ENCODE results near the gene GSTCD.
"Not testable (repeated sequence)": the region's sequence is repeated elsewhere in the genome, so short reads cannot be mapped to it uniquely, and the experiment has no call there.

Gene GSTCD

DNA sequence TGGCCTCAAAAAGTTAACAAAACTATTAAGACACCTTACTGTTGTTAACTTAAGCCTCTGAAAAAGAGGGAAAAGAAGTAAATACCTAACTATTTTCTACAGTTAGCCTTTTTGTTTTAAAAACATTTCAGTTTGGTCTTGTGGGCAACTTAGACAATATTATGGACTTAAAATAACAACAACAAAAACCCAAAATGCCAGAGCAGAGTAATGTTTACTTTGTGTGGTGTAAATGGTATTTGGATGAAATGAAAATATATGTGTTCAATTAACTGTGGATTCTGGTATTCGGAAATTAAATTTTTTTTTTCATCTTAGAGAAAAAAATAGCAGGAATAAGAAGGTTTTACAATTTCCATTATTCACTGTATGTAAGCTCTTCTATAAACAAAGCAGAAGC, 107.1 kb downstream of the GSTCD start:
- no peak for DNase-seq

DNA sequence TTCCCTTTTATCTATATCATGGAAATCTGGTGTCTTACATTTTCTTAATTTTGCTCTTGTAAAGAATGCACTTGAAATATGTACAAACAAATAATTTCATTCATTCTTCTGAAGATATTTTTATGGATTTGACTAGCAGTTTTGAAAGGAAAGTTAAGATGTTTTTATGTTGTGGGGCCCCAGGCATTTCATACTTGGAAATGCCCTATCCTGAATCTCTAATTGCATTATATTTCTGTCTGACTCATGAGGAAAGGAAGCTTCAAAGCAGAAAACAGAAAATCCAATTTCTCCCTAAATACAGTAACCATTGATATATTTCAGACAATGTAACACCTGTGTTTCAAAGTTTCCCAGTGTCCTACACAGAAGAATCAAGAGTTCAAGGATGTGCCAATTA, 113.5 kb downstream of the GSTCD start:
- DNase-seq = no peak

- no peak for DNase-seq
Observed at GRCh38 chr4:105828074-105828473, 119.5 kb downstream of the GSTCD start.

DNA sequence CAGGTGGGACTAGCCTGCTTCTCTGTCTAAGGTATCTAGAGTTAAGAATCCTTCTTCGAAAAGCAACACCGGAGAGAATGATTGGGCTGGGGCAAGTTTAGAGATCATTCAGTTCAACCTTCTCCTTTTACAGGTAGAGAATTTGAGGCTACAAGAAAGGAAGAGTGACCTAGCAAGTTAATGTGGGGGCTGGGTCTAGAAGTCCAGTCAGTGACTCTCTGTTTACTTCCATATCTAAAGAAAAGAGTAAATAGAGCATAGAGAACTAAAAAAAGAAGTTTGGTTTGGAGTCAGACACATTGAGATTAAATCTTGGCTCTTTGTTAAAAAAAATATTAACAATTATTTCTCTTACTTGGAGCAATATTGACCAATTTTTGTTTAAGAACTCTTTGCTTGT, 122.6 kb downstream of the GSTCD start:
- no peak for DNase-seq

- no peak for DNase-seq
Observed at GRCh38 chr4:105835177-105835576, 126.6 kb downstream of the GSTCD start.

GRCh38 chr4:105836537-105836936, 128.0 kb downstream of the GSTCD start:
- DNase-seq = no peak

GRCh38 chr4:105837037-105837436, 128.5 kb downstream of the GSTCD start:
- DNase-seq = no peak

DNA sequence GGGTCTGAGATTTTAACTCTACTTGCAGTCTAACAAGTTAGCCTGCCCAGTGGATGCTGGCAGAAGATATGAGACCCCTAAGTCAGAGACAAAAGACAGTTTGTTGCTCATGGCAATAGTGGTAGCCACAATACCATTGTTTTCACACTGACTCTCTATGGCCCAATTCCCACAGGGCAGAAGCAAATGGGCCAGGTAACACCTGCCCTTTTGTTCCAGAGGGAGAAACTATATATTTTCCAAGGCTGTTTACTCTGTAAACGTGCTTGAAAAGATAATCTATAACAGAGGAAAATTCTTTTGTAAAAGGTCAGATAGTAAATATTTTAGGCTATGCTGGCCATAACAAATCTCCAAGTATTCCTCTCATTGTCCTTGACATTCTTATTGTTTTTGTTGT, 129.5 kb downstream of the GSTCD start:
- DNase-seq = no peak

- no peak for DNase-seq
Observed at GRCh38 chr4:105840426-105841174, 132.0 kb downstream of the GSTCD start.

DNA sequence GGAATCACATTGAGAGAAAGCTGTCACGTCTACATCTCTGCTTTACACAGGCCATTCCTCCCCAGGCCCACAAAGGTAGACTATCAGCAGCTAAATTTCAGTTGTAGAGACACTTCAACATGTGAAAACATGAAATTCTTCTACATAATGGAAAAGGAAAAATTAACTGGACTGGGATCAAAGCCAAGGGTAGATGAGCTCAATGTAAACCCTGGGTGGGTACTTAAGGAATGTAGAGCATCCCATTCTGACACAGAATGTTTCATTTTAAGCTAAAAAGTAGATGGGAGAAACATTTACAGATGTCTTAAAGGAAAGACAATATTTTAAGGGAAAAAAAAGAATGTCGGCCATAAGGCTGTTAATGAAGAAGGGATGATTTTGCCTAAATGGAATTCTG, 135.4 kb downstream of the GSTCD start:
- no peak for DNase-seq

DNA sequence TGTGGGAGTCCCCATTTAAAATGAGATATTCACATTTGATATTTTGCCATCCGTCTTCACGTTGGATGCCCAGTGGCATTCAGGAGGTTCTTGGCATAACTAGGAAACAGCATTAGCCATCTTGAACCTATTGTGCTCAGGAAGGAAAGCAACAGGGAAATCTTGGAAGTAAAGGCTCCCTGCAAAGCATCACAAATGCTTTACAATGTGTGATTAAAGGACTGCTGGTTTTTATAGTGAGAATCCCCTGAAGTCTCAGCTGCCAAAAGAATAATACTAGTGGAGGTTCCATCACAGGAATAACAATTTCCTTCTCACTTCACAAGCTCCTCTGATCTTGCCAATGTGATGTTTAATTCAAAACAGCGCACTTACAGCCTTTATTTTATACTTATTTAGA, 137.0 kb downstream of the GSTCD start:
- DNase-seq = no peak

GRCh38 chr4:105848359-105848758, 139.8 kb downstream of the GSTCD start:
- not testable (repeated sequence) for DNase-seq

DNA sequence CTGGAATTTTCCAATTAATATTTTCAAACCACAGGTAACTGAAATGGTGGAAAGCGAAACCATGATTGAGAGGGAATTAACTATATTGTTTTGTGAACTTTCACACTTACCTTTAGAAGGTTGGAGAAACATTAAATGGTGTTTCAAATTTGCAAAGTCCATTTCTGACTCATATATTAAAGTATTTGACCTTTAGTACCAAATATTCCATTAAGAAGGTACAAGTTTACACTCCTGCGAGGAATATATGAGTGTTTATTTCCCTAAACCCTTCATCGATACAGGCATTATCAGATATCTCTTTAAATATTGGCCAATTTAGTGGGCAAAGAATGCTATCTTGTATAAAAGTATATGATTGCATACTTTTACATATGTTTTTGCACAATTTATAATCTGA, 142.6 kb downstream of the GSTCD start:
- no peak for DNase-seq

- DNase-seq = not testable (repeated sequence)
Observed at GRCh38 chr4:105852230-105852629, 143.6 kb downstream of the GSTCD start.

GRCh38 chr4:105858466-105859040, 150.0 kb downstream of the GSTCD start:
- DNase-seq = no peak

DNA sequence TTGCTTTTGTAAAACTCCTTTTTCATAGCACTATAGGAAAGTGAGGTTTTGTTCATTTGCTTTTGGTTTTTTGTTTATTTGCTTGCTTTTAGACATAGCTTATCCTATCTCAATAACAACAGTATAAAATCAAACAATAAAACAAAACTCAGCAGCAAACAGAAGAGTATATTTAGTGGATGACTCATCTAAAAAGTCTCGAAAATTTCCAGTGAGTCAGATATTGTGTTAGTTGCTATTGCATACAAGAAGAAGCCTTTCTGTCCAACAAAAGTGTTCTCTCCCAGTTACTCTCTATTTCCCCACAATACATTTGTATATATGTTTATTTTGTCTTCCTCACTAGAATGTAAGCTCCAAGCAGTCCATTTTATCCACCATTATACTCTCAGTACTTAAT, 150.6 kb downstream of the GSTCD start:
- no peak for DNase-seq

- DNase-seq = no peak
Observed at GRCh38 chr4:105870963-105871362, 162.4 kb downstream of the GSTCD start.

DNA sequence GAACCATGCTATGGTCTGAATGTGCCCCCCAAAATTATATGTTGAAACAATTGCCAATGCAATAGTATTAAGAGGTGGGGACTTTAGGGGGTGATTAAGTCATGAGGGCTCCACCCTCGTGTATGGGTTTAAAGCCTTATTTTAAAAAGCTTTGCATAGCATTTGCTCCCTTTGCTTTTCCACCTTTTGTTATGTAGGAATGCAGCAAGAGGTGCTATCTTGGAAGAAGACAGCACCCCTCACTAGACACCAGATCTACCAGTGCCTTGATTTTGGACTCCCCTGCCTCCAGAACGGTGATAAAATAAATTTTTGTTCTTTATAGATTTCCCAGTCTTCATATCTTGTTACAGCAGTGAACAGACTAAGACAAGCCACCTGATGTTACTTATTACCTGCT, 163.4 kb downstream of the GSTCD start:
- DNase-seq = no peak

GRCh38 chr4:105875233-105875632, 166.6 kb downstream of the GSTCD start:
- no peak for DNase-seq

- no peak for DNase-seq
Observed at GRCh38 chr4:105878668-105879067, 170.1 kb downstream of the GSTCD start.

- DNase-seq = no peak
Observed at GRCh38 chr4:105887508-105887907, 178.9 kb downstream of the GSTCD start.

DNA sequence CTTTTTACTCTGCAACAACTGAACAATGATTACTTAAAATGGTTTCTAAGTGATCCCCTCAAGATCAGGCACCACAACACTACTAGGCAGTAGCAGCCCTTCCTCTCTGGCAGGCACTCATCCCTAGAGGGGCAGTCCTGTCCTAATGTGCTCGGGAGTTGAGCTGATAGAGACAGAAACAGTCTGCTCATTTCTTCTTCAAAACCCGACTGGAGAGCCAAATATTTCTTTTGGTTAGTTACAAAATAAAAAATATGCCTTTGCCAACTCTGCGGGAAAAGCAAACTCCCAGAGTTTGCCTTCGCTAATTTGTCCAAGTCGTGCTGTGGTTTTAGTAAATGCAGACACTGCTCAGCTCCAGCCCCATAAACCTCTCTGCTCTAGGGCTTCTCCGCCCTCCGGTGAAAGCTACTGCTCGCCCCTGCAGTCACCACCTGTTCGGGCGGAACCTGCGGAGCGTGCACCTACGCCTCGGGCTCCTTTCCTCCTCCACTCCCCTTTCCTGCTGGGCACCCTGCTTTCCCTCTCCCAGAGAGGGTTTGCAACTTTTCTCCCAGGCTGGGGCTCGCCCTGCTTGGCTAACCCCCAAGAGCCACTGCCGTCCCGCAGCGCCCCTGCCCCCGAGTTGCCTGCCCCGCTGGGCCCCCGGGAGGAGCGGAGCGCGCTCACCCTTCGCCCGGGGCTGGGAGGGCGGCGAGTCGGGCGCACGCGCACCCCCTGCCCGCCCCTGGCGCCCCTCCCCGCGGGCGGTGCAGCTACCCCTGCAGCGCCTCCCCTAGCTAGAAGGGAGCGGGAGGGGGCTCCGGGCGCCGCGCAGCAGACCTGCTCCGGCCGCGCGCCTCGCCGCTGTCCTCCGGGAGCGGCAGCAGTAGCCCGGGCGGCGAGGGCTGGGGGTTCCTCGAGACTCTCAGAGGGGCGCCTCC, 186.3 kb downstream of the GSTCD start, which contains the start of gene NPNT:
Gene NPNT (plus strand): TSS at position 812 of the 923 bp plus-strand sequence. CDS start 182 bp downstream, outside the sequence.
- DNase-seq = no peak

GRCh38 chr4:105895583-105896460, 187.2 kb downstream of the GSTCD start:
- no peak for DNase-seq
